Right ventricle myocardium superior (tissue), 1 donor: ENCODE data around the gene SMAD7. TPM values are rescaled to one million over a fixed set of nuclear protein-coding genes. Genes with fewer than 3 reads are reported as not detected.
A peak's percentile ranks its signal among the peaks of the same experiment; 100 is the strongest.

Experiments used
- ATAC-seq: fragments of 200-7000 bp; cut with Tn5 transposase; one replicate; pipeline ENCODE4 v1.9.1; 2020; ENCODE audit warnings: mild to moderate bottlenecking; ENCODE audit not compliant: poor library complexity
- DNase-seq: peaks from one replicate; pipeline ENCODE4 v3.0.0-alpha.2; 2020
- intact Hi-C: fragments of 100-400 bp; cut with DNase I; formaldehyde crosslinking; loops from one replicate; pipeline ENCODE4 v1.11.2; 2022
- total RNA-seq: library from RNA; stranded (reverse); fragmentation: NEBNext Ultra II Directional; extraction: Animal tissue kit (Norgen Biotek cat#: 25700); gene quantifications from one replicate; pipeline ENCODE4 v1.2.1, GENCODE V29; 2021
- donor health status: DM: no; HTN: yes; CAD: no; lungs with severe emphysema.

SMAD7 gene
- total RNA-seq, 1 donor from 2014 or later = 14.0 TPM

DNA sequence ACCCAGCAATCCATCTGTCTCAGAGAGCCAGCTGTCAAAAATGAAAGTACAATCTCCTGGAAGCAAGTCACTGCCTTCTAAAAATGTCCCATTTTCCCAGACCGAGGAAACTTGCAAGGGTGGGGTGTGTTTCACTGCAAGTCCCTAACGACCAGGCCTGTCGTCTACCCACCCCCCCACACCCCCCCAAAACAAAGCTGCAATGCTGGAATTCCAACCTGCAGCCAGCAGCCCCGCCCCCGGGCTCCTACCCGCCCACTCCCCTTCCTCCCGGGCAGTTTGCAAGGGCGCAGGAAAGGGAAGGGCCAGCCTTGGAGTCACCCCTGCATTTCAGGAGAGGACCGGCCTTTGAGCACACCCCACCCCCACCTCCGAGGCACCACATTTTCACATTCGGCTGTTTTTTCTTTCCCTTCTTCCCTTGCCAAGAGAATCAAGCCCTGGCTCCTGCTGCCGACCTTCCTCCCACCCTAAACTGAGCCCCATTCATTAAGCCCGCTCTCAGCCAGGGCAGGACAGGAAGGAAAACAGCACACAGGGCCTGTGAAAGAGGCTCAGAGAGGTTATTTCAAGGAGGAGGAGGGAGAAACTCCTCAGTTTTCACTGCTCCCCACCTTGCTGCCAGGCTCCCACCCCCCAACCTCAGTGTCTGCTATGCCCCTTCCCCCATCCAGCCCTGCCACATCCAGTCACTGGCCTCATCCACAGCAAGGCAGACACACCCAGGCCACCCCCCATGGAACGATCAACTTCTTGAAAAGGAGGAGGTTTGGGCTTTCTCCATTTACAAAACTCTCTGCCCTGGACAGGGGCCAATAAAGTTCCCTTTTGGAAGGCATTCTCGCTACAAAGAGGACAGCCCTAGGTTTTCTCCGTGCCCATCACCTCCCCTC is 11.3 kb downstream of the SMAD7 start:
- ATAC-seq (peak; percentile 29), DNase-seq (peak; percentile 77)
- intact Hi-C loops = loop anchor here (10.0 kb wide), 1 partner anchor 105 kb away; no protein-coding TSS in a partner anchor

DNA sequence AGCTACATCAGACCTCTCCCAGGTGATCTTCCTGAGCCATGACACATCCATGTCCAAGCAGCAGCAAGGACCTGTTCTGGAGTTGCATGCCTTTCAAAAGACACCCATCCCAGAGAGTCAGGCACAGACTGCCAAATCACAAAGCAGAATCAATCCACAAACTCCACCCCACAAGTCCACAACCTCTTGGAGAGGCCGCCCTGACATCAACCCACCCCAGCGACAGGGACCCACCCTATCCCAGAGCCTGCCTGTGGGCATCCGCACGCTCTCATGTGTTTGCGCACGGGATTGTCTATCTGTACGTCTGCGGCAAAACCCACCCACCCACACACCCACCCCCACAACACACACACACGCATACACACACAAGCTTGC is 11.9 kb downstream of the SMAD7 start:
- ATAC-seq (peak; percentile 2), DNase-seq (no peak)
- intact Hi-C loops = no loop called here

DNA sequence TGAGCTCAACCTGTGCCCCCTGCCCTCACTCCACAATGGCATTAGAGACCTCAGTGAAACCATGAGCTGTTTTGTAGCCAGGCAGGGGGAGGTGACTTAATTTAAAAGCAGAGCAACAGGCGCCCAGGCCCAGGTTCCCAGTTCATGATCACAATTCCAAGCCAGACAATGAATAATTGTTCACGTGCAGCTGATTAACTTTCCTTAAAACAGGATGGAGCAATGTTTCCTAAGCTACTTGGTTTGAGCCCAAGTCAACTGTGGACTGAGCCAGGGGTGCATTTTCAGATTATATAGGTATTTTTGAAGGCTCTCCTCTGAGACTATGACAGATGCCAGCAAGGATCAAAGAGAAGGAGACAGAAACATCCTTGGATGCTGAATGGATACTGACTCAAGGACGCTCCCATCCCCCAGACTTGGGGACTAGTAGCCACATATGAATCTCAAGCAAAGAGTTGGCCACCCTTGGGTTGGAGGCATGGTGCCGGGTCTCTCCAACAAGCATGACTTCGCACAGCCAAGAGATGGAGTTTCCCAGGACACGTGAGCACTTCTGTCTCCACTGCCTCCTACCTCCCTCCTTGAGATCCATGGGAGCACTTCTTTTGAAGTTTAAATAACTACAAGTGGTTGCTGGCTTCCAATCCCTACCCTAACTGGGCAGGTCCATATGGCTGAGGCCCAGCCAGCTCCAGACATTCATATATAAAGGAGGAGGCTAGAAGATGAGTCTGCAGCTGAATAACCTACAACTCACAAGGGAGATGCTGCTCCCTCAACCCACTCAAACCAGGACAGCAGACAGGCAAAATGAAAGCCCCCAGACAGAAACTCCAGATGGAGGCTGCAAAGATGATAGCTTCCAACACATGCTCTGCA is 12.7 kb downstream of the SMAD7 start:
- no peak for ATAC-seq
- intact Hi-C loops = no loop called here
- DNase-seq = no peak

DNA sequence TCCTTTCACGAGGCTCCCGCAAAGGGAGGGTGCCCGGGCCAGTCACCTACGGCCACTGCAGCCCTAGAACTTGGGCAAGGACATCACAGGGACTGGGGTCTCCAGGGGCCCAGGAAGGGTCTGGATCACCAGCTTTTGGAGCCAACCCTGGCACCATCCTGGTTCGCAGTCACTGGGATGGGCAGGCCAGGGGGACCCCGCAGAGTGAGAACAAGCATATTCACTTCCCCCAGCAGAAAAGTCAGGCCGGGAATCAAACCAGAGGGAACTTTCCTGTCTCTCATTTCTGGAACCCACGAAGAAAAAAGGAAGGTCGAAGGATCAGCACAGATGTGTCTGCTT is 15.4 kb downstream of the SMAD7 start:
- DNase-seq (no peak), ATAC-seq (no peak)
- intact Hi-C loops = no loop called here

DNA sequence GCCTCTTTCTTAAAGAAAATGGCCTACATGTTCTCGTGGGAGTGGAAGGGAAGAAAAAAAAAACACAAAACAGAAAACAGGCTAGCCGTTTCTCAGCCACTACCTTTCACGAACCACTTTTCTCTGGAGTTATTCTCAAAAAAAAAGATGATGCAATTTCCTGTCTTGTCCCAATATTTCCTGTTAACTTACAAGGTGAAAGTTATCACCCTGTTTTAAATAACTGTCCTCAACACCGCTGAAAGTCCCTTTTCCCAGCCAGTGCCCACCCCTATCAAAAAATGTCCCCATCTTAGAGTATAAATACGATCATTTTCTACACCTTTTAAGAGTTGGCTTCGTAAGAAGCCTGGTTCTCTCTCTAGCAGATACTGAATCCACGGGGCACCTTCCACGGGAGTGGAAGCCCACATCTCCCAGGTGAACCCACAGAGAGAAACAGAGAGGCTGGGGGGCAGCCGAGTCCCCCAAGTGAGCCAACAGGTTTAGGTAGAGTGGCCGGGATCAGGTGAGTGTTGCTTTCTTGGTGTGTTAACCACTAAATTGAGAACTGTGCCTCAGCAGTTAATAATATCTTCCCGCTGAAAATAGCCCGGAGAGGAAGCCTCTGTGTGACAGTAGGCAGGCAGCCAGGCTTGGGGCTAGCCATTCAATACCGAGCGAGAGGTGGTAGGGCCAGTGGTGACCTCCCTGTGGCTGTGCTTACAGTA is 15.9 kb downstream of the SMAD7 start:
- intact Hi-C loops = no loop called here
- DNase-seq (peak; percentile 87), ATAC-seq (peak; percentile 81)

DNA sequence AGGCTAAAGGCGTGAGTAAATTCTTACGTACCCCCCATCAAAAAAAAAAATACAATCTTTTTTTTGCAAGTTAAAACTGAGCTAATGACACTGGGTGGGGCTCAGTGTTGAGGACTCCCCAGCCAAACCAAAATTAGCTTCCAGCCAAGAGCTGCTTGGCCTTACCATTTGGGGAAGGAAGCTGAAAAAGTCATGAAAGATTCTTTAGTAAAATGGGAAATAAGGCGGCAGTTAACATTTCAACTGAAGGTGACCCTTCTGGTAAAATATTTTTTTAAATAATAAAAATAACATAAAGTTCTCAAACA is 16.4 kb downstream of the SMAD7 start:
- DNase-seq (no peak), ATAC-seq (peak; percentile 36)
- intact Hi-C loops = no loop called here

DNA sequence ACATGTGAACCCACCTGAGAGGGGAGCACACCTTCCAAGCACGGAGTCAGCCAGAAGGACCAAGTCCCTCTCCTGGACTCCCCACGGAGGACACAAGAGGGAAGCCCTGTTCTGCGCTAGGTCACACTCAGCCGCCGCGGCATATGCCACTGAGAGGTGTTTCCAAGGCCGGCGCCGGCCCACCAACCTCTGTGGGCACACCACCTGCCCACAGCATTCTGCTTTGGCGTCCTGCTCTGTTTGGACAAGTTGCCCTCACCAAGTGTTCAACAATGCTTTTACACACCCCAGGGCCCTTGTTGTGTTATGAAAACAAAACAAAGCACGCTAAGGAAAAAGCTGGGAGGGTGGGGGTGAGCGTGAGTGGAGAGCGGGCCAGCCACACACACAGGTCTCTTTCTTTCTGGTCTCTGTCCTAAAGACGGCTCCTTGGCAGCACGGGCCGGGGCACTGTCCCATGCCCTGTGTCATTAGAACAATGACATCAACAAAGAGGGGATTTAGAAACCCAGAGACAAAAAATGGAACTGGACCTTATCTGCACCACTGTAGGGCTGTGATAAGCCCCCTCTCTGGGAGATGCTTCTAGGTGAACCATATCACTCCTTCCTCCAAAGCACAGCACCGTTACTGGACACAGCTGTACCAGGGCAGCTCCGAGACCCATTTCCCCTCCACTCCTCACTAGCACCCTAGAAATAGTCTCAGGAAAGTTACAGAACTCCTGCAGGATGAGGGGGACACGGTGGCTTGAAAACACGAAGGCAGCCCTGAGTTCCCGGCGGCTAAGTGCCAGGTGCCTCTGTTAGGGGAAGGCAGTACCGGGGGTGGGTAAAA is 17.0 kb downstream of the SMAD7 start:
- ATAC-seq (peak; percentile 7), DNase-seq (no peak)
- intact Hi-C loops = no loop called here

DNA sequence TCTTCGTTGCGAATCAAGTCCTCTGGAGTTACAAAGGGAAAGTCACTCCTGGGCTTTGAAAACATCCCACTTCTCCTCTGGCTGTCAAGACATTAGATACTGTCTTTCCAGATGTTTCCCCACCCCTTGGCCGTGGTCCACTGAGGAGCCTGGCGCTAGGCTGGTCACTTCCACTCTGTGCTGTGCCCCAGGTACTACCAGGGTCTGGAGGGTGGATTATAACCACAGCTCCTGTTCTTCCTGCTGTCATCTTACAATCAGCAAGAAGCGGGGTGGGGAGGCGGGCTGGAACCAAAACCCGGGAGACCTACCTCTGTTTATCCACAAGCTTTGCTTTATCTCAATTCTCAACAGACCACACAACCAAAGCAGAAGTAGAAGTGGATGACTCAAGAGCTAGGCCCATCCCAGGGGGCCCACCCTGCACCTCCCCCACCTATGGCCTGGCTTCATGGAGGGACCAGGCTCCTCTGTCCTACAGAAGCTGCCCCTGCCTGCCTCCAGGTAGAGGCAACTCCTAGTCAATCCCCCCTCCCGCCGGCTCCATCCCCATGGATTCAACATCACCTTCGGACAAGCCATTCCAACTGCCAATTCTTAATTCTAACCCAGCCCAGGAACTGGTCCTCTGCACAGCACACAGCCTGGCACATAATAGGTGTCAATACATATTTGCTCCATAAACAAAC is 17.8 kb downstream of the SMAD7 start:
- intact Hi-C loops = no loop called here
- DNase-seq = no peak
- ATAC-seq = no peak

DNA sequence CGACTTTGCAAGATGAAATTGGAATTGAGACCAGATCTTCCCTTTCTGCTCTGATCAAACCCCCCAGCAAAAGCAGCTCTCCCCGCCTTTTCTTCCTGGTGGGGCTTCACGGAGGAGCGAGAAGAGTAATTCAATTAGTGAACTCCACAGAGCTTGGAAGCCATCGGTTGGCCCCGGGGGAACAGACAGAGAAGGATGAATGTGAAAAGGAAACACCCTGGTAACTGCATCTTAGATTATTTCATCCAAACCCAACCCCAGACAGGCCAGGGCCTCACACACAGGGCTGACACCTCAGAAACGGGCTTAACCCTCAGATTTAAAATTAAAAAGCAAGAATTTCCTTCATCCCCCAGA is 18.3 kb downstream of the SMAD7 start:
- no peak for DNase-seq

DNA sequence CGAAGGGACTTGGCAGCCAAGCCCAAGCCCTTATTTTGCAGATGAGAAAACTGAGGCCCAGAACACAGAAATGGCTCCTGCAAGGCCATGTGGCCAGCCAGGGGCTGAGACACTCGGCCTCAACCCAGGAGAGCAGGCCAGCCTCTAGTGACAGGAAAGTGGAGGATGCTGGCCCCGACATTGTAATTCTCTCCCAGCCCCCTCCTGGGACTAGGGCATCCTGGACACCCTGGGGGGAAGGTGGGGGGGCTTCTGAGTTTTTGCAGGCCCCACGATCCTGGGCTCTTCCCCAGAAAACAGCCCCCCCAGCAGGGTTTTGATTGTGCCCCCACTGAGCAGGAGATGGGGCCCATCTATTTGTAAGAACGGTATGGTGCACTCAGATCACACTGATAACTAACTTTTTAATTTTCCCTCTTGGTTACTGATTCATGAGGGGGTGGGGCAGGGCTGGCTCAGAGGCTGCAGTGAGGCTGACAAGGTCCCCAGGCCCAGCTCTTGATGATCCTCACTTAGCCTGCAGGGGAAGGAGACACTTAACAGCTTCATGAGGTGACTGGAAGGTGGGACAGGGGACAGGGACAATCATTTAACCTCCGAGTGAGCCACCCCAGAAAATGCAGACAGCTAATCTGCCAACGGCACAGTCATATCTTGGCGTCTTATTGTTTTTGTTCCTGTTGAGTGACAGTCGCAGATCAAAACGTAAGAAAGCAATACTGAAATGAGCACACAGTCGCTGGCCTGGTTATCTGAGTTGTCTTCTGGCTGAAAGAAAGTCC is 18.9 kb downstream of the SMAD7 start:
- intact Hi-C loops = no loop called here
- ATAC-seq (no peak), DNase-seq (no peak)

More for the DNA sequence above, 18.3 kb downstream of the SMAD7 start:
- intact Hi-C loops = no loop called here
- ATAC-seq = no peak

DNA sequence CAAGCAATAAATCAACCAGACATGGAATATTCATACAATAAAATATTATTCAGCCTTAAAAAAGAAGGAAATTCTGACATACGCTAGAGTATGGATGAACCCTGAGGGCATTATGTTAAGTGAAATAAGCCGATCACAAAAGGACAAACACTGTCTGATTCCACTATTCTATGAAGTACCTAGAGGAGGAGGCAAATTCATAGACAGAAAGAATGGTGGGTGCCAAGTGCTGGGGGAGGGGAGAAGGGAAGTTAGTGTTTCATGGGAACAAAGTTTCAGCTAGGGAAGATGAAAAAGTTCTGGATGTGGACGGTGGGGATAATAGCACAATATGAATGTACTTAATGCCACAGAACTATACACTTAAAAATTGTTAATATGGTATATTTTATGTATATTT is 19.8 kb downstream of the SMAD7 start:
- intact Hi-C loops = no loop called here
- DNase-seq = no peak
- no peak for ATAC-seq

DNA sequence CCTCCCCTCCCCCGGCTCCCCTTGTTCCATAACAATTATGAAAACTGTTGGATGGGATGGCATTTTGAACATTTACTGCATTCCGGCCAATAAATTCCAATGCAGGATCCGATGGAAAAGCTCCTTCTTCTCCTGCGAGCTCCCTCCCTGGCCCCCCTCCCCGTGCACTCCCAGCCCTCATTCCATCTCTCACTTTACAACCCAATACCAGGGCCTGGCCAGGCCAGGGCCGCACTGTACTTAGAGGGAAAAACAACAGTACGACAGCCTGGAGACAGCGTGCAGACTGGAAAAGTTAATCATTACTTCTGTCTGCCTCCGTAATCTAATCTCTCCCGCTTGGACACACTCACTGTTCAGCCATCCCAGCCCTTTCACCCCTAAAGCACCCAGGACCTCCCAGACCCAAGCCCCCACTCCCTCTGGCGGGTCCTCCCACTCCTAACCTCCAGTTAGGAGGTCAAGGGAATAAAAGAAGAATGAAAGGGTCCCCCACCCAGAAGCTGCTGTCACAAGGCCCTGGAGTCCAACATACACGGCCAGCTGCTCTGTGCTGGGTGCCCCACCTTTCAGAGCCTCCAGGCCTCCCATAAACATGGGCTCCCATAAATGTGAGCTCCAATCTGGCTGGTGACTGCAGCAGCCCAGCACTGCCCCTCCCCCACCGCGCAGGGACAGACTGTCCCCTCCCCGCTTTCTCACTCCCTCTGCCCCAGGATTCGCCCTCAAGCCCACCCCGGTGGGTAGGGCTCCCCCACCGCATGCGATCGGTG is 20.6 kb downstream of the SMAD7 start:
- intact Hi-C loops = no loop called here
- peak; percentile 21 for ATAC-seq
- no peak for DNase-seq

DNA sequence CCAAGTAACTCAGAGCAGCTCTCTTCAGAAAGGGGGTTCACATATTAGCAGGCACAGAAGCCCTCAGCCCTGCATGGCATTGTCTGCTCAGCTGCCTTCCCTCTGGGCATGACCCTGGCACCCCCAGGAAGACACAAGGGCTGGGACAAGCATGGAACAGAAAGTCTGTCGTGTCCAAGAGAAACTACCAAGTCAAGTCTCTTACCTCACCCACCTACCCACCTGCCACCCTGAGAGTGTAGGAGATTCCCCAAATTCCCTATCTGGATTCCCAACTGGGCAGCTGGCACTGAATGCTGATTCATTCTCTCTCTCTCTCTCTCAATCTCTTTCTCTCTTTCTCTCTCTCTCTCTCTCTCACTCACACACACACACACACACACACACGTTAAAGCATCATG is 21.6 kb downstream of the SMAD7 start:
- intact Hi-C loops = no loop called here
- DNase-seq = no peak

DNA sequence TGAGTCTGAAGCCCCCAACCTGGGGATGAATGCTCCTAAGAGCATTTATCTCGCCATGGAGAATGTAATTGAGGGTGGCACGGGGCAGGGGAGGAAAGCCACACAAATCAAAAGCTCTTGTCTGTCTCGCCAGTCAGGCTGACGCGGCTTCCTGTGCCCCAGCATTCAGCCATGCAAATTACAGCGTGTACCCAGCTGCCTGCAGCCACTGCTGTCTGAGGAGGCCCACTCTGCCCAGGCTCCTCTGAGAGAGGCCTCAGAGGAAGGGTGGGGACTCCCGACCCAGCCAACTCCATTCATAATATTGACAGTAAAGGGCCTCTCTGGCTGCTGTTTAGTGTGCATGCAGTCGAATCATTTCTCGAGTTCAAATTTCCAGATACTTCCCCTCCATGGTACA is 22.0 kb downstream of the SMAD7 start:
- intact Hi-C loops = no loop called here
- DNase-seq = peak; percentile 85
- ATAC-seq = peak; percentile 66

More for the DNA sequence above, 21.6 kb downstream of the SMAD7 start:
- no peak for ATAC-seq

DNA sequence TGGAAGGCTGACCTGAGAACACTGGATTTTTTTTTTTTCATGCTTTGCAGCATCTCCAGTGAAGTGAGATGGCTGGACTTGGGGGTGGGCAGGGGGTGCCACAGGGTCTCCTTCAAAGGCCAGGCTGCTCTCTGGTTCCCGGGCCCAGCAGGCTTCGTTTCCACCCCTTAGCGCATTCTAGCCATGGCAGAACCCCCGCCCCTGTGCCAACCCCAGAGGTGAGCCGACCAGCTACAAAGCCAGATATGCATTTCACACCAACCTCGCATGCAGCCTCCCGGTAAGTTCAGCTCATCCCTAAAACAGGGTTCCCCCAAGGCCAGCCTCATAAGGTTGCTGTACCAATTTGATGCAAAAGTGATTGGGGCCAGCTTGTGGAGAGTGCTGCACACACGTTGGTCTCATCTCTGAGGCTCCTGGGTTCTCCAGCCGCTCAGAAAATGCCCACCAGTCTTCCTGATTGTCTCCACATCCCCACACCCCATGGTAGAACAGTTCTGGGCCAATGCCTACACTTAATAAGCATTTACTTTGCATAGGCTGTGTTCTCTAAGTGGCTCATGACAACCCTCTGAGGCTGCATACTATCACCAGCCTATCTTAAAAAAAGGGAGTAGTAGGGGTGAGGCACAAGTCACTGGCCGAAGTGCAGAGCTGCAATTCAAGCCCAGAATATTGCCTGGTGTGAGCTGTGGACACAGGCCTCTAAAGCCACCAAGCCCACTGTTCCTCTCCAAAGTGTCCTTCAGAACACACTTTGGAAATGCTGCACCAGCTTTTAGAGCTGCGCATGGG is 23.3 kb downstream of the SMAD7 start:
- no peak for DNase-seq
- intact Hi-C loops = no loop called here
- ATAC-seq = no peak

DNA sequence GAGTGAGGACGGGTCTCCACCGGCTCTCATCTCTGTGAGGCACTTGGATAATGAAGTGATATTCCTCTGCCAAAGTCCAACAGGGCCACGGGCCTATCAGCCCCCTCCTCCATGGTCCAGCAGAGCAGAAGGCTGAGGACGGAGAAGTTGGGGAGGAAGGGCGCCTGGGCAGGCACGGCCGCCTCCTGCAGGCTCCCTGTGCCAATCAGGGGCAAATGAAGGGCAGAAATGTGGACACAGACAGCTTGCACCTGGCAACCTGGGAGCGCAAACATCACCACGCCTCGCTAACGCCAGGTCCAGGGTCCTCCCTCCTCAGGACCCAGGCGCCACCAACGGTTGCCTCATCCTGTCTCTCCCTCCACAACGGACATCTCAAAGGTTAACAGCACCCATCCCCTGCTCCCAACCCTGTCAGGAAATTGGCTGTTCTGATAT is 24.3 kb downstream of the SMAD7 start:
- DNase-seq (no peak), ATAC-seq (no peak)
- intact Hi-C loops = no loop called here
